Measurements from ENCODE around the gene SEC11C. TPM values are rescaled to one million over a fixed set of nuclear protein-coding genes. Genes with fewer than 3 reads are reported as not detected.

SEC11C gene
- total and polyA plus RNA-seq, 2 of the 13 experiments (the other 11 are each of a cell fraction or from before 2014, with no cell fraction given) = 71.9 to 297 TPM

DNA sequence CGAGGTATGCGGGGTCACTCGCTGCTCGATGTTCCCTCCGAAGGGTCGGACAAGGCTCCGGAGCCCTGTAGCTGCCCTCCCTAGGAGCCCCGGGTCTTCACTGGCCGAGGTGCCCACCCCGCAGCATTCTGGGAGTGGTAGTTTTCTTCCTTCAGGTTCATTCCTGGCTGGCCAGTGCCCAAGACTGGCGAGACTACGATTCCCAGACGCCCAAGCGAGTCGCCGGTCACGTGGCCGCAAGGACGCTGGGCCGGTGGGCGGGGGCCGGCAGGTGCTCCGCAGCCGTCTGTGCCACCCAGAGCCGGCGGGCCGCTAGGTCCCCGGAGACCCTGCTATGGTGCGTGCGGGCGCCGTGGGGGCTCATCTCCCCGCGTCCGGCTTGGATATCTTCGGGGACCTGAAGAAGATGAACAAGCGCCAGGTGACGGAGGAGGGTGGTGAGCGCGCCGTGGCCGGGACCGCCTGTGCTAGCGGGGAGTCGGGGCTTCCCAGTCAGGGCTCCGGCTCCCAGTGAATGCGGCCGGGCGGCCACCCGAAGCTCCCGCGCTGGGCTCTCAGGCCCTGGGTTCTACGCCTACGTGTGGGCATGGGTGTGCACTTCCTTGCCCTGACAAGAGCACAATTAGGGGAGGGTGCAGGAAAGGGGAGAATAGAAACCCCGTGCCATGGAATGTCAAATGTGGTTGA lies at the start of gene SEC11C (continued):
- TF ChIP-seq ZBTB40 (IDR thresholded peaks at IDR 0.05) = no peak
- TF ChIP-seq ZBTB40 (CRISPR knock-in tag; IDR thresholded peaks at IDR 0.05) = no peak; the same call in 1 of the 2 replicates
- TF ChIP-seq ARID3A (IDR thresholded peaks at IDR 0.05; ENCODE audit: low read depth, low read length) = no peak
- TF ChIP-seq, protein P1, sequence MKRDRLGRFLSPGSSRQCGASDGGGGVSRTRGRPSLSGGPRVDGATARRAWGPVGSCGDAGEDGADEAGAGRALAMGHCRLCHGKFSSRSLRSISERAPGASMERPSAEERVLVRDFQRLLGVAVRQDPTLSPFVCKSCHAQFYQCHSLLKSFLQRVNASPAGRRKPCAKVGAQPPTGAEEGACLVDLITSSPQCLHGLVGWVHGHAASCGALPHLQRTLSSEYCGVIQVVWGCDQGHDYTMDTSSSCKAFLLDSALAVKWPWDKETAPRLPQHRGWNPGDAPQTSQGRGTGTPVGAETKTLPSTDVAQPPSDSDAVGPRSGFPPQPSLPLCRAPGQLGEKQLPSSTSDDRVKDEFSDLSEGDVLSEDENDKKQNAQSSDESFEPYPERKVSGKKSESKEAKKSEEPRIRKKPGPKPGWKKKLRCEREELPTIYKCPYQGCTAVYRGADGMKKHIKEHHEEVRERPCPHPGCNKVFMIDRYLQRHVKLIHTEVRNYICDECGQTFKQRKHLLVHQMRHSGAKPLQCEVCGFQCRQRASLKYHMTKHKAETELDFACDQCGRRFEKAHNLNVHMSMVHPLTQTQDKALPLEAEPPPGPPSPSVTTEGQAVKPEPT (CRISPR knock-in tag; IDR thresholded peaks at IDR 0.05; ENCODE audit: low read depth) = 0 out of 2 replicates have a peak, but pooled peaks have one; percentile 14
- no peak for TF ChIP-seq THYN1 (CRISPR knock-in tag; IDR thresholded peaks at IDR 0.05; ENCODE audit: borderline replicate concordance, low read depth)
- TF ChIP-seq ZSCAN20 (CRISPR knock-in tag; IDR thresholded peaks at IDR 0.05; ENCODE audit: borderline replicate concordance) = no peak
- TF ChIP-seq, protein P2, sequence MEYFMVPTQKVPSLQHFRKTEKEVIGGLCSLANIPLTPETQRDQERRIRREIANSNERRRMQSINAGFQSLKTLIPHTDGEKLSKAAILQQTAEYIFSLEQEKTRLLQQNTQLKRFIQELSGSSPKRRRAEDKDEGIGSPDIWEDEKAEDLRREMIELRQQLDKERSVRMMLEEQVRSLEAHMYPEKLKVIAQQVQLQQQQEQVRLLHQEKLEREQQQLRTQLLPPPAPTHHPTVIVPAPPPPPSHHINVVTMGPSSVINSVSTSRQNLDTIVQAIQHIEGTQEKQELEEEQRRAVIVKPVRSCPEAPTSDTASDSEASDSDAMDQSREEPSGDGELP (IDR thresholded peaks at IDR 0.05; ENCODE audit: borderline replicate concordance, low read depth) = peak; percentile 58; the same call in 1 of the 2 replicates
- TF ChIP-seq ZNF567 (CRISPR knock-in tag; IDR thresholded peaks at IDR 0.05; ENCODE audit: borderline replicate concordance) = no peak
- no peak for TF ChIP-seq HNRNPL (IDR thresholded peaks at IDR 0.05; ENCODE audit: low read depth, low read length)
- TF ChIP-seq ZNF317 (CRISPR knock-in tag; IDR thresholded peaks at IDR 0.05) = no peak
- TF ChIP-seq PCBP1 (IDR thresholded peaks at IDR 0.05; ENCODE audit: borderline replicate concordance, low read depth, low read length) = no peak
- TF ChIP-seq NAIF1 (CRISPR knock-in tag; IDR thresholded peaks at IDR 0.05; ENCODE audit: borderline replicate concordance) = no peak
- no peak for TF ChIP-seq GZF1 (CRISPR knock-in tag; IDR thresholded peaks at IDR 0.05)
- TF ChIP-seq ZBTB3 (CRISPR knock-in tag; IDR thresholded peaks at IDR 0.05; ENCODE audit: borderline replicate concordance, low read depth) = peak; percentile 62; the same call in 1 of the 2 replicates
- TF ChIP-seq JARID2 (CRISPR knock-in tag; IDR thresholded peaks at IDR 0.05; ENCODE audit: insufficient replicate concordance) = no peak
